GM21528 (cell line): ENCODE results near the gene ARCN1.

ENCODE experiments used
- ATAC-seq: cut with Tn5 transposase; IDR thresholded peaks from one replicate; pipeline ENCODE4 v1.9.1; 2021; ENCODE audit warnings: mild to moderate bottlenecking, moderate library complexity; ENCODE audit not compliant: unreplicated experiment, low FRiP score

ARCN1 gene

DNA sequence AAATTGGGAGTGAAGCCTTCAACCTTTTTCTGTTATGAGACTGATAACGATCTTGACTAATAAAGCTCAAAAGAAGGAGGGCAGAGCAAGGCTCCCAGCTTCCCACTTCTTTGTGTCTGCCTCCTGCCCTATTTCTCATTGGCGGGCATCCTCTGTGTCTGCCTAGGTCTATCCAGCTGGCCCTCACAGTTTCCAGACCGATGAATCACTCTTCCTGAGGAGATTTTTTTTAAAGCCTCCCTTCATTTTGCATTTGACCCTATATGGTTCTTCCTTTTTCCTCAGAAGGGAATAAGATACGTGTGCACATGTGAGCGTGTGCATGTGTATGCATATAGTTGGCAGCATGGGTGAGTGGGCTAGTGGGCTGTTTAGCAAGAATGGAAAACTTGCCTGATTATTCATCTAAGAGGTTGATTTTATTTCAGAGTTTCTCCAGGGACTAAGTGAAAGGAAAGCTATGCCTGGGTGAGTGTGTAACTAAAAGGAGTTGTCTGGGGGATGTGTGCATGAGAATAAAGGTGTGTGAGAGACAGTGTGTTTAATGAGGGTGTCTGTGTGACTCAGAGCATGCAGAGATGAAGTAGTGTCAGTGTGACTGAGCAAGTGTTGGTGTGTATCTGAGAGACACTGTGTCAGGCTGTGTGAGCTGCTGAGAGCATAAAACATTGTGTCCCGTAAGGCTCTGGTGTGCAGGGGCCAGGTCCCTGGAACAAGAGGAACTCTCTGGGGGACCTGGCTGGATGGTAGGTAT lies 47.4 kb downstream of the ARCN1 start:
- ATAC-seq: no peak

DNA sequence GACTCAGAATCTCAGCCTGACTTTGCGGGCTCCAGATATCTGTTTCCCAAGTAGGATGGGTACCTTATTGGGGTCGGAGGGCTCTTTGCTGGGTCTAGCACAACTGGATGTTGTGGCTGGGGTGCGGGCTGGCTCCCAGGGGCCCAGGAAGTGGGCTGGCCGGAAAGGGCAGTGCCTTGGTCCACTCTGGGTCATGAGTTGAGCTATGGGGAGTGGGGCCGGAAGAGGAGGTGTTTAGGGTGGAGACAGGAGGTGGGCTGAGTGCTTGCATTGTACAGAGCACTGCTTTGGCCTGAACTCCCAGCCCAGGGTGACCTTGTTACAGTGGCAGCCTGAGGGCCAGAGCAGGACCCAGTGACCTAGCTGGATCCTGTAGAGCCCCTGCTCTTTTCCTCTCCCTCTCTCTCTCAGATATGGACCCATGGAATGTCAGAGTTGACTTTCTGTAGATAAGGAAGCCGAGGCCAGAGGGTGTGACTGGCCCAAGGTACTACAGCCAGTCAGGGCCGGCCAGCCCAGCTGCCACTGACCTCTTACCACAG lies 48.4 kb downstream of the ARCN1 start:
- ATAC-seq: no peak

DNA sequence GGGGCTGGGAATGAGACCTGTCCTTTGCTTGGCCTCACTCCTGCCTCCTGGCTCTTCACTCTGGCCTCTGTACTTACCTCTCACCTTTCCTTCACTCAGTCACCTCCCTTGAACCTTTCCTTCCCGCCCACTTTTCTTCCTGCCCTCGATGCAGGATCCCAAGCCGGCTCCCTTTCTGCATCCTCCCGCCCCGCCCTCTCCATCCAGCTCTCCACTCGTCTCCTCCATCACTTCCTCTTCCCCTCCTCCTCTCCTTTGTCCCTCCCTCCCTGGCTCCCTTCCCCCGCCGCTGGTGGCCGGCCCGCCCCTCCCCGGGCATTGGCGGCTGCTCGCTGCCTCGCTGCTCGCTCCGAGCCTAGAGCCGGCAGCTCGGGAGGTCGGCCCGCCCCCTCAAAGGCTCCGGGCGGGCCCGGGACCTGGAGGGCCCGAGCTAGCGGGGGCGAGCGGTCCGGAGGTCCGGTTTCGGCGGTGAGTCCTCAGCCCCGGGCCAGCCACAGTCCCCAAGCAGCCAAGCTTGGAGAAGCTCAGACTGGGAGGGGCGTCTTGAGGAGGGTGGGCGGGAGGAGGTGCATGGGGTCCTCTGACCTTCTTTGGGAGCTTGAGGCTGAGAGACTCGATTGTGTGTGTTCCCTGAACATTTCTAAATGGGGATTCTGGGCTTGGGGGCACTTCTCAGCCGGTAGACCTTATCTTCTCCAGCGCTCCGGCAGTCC lies 49.0 kb downstream of the ARCN1 start:
- ATAC-seq: no peak

DNA sequence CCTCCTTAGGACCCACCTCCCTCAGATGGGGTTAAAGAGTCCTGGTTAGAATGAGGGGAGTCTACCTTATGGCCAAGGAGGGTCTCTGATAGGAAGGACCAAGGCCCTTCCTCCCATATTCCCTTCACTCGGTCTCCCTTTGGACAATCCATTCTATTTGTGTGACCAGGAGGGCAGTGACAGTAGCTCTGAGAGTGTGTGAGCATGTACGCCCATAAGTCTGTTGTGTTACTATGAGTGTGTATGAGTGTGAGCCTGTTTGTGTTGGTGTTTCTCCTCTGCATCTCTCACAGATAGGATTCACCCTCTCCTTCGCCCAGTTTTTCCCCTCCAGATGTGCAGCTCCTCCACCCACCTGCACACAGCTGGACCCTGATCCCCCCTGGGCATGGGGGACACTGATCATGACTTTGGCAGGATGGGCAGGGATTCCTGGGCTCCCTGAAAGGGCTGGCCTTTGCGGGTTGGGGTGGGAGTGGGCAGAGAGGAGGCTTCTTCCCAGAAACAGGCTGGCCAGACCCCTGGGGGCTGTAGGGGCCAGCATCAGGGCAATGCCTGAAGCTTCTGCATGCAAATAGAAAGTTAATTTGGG lies 49.7 kb downstream of the ARCN1 start:
- no peak for ATAC-seq

DNA sequence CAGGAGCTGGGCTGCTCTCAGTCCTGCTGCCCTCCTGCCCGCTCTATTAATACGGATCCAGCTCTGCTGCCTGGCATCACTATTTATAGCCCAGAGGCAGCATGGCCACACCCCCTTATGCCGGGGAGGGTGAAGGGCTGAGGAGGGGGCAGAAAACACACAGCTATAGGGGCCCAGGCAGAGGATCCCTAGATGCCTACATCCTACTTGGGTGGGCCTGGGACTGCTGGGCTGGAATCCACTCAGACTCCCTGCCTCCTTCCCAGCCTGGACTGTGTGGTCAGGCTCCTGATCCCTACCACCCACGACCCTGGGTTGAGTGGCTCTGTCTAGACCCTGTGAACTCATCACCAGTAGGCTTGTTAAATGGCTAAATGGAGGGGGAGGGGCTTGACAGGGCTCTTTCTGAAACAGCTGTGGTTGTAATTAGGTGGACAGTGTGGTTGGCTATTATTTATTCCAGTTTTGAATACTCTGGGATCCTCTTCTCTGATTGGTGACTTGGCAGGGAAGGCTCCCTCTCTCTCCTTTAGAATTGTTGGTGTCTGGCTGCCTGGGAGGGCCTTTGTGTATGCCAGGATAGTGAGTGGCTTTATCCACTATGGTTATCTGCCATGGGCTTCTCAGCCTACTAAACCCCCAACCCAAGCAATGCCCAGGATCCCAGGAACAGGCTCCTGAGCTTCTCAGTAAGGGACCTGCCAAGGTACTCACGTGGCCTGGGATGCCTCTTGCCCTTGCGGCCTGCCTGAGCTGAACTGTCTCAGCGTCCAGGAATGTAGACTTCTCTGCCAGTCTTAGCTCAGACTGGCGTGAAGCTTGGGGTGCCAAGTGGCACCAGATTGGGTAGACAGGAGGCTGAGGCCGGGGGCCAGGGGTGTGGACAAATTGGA lies 50.4 kb downstream of the ARCN1 start:
- ATAC-seq: no peak

DNA sequence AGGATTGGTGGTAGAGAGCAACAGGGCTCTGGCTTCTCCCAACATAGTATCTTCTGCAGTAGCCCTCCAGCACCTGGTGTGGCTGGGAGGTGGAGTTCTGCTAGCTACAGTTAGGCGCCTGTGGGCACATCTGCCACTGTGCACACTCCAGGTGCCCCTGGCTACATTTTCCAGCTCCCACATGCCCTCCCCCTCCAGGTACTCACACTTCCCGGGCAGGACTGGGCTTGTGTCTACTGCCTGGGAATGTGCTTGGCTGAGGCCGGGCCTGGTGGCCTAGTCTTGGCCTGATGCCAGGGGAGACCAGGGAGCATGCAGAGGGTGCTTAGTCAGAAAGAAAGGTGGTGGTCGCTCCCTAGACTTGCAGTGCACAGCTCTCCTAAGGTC lies 51.1 kb downstream of the ARCN1 start:
- ATAC-seq: no peak

DNA sequence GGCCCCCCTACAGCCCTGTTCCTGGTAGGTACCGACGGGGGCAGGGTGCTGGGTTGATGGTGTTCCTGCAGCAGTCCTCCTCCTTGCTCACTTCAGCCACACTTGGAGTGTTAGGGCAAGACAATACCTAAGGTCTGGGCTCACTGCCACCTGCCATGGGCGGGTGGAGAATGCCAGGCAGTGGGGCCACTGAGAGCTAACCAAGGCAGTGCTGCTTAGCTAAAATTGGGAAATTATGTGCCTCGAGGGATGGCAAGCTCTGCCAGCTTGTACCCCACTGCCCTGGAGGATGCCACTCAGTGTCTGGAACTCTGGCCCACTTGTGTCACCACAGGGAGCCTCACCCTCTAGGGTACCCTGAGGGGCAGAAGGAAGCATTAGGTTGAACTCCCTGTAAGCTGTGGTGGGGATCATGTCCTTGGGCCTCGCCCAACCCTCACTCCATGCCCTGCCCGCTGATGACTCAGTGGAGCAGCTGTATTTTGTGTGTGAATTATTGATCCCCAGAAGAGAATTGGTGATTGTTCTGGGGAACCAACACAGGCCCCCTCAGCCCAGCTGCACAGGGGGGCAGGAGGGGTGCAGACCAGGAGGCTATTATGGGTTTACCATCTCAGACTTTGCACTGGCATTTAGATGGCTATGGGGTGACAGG lies 53.0 kb downstream of the ARCN1 start:
- no peak for ATAC-seq

DNA sequence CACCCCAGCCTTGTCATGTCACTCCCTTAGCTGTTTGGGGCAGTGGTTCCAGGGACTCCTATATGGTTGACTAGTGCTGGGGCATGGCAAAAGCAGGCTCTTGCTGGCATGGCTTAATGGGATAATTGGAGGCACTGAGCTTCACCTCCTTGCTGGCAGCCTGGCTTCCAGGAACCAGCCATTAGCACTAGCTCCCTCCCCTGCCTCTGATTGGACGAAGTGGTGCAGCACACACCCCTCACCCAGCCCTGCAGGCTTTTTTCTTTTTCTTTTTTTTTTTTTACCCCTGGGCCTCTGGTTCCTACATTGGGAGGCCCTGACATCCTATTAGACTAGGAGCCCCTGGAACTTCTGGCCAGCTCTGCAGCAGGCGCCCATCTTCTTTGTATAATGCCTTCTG lies 53.8 kb downstream of the ARCN1 start:
- ATAC-seq: no peak

DNA sequence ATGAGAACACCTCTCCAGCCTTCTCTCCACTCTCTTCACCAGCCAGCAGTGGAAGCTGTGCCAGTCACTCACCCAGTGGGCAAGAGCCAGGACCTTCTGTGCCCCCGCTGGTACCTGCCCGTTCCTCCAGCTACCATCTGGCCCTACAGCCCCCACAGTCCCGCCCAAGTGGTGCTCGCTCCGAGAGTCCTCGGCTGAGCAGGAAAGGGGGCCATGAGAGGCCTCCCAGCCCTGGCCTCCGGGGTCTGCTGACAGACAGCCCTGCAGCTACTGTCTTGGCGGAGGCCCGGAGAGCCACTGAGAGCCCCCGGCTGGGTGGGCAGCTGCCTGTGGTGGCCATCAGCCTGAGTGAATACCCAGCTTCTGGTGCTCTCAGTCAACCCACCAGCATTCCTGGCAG lies 55.4 kb downstream of the ARCN1 start:
- no peak for ATAC-seq

DNA sequence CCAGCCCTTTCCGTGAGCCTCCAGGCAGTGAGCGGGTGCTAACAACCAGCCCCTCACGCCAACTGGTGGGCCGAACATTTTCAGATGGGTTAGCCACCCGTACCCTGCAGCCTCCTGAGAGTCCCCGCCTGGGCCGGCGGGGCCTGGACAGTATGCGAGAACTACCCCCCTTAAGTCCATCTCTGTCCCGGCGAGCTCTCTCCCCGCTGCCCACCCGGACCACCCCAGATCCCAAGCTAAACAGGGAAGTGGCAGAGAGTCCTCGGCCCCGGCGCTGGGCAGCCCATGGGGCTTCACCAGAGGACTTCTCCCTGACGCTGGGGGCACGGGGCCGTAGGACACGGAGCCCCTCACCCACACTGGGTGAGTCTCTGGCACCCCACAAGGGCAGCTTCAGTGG lies 55.8 kb downstream of the ARCN1 start:
- ATAC-seq: no peak

DNA sequence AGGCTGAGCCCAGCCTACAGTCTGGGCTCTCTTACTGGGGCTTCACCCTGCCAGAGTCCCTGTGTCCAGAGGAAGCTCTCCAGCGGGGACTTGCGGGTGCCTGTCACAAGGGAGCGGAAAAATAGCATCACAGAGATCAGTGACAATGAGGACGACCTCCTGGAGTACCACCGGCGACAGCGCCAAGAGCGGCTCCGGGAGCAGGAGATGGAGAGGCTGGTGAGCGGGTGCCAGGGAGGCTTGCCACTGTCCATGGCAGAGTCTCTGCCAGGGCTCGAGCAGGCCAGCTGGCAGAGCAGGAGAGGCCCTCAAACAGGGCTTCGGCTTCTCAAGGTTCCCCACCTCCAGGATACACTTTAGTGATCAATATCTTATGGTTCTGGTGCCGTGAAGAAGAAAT lies 56.2 kb downstream of the ARCN1 start:
- no peak for ATAC-seq

DNA sequence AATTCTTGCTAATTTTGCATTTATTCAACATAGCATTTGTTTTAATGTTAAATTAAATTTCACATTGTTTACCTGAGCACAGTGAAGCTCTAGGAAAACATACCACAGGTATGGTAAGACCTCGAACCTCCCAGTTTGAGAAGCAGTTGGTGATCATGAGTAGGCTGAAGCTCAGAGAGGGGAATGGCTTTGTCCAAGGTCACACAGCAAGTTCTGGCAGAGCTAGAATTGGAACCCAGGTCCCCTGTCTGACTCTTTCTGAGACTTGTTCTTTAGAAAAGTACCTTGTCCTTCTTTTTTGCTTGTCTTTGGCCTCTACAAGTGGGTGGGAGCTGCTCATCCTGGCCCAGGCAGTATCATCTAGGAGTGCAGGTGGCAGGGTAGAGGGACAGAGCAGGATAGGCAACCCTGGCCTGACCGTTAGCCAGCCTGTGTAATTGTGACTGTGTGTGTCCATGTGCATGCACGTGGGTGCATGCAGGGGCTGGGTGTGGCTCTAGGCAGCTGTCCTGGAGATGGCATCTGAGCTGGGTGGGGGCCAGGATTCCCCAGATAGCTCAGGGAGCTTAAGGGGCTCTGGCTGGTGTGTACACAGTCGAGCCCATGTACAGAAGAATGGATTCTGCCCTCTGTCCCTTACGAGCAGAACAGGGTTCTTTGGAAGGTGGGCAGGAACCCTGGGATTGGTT lies 56.8 kb downstream of the ARCN1 start:
- ATAC-seq: no peak

DNA sequence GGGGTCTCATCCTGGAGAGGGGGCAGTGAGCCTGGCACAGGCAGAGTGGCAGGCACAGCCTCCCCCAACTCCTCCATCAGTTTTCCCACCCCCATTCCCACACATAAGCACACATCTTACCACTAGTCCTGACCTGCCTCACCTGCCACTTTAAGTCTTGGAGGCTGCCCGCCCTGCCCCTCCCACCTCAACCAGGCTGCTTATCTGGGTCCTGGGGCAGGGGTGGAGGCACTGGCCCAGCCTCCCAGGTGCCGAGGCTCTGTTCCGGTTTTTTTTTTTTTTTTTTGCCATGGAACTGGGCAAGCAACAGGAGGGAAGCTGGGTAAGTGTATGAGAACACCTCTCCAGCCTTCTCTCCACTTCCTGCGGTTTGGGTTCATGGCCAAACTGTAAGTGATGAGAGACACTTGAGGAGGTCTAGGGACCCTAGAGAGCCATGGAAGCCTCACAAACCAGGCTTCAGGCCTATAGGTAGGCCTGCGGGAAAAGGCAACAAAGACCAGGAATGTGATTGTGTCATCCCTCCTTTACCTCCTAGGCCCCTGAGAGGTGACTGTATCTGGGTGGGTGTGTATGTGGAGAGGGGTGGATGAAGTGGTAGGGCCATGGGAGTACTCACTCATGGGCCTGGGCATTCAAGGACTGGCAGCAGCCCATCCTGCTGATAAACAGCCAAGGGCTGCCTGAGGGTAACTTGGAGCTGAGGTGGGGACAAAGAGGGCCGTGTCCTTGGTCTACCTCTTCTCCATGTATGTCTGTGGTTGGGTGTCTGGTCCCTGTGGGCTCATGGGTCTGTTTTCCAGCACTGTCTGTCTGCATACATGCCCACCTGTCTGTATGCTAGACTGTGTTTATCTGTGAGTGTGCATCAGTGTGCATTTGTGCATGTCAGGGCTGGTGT lies 57.8 kb downstream of the ARCN1 start:
- ATAC-seq: no peak

DNA sequence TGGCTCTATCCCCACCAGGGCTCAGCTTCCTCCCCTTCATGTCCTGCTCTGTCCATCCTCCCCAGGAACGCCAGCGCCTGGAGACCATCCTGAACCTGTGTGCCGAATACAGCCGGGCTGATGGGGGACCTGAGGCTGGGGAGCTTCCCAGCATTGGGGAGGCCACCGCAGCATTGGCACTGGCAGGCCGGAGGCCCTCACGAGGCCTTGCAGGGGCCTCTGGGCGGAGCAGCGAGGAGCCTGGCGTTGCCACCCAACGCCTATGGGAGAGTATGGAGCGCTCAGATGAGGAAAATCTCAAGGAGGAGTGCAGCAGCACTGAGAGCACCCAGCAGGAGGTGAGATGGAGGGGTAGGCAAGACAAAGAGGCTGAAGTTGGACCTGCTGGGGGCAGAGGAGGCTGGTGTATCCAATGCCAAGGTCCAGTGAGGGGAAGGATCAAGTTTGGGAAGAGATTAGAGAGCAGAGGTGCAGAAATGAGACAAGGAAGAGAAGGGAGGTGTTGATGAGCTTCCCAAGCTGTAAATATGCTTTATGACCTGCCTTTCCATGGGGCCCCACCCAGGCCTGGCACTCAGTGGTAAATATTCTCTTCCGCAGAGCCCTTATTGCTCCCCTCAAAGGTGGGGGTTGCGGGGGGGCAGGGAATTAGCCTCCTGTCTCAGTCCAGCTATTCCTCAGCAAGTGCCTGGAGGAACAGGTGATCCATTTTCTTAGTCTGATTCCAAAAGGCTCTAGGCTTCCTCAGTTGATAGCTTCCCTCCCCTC lies 59.1 kb downstream of the ARCN1 start:
- no peak for ATAC-seq

DNA sequence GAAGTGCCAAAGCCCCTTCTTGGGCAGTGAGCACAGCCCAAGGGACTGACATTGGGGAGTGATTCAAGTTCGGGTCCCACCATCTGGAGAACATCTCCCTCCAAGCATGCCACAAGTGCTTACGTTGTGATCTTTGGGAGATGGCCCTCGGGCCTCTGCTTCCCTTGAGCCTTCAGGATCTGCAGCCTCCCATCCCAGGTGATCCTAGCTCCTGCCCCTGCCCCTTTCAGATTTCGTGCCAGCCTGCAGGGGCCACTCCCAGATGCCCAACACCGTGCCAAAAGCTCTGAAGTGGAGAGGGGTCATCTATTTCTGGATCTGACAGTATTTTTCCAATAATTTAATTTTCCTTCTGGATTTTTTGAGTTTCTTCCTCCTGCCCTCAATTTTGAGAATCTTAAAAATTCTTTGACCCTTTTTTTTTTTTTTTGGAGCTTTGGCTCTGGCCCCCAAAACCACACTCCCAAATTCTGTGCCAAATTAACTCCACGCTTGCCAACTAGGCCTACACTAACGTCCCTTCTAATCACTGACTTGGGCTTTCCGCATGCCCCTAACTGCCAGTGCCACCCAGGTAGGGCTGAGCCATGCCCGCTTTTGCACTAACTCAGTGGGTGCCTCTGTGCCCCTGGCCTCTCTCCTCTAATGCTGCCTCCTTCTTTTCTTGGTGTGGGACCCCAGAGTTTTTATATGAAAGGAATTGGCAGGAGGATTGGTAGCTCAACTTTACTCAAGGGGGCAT lies 60.5 kb downstream of the ARCN1 start:
- no peak for ATAC-seq

DNA sequence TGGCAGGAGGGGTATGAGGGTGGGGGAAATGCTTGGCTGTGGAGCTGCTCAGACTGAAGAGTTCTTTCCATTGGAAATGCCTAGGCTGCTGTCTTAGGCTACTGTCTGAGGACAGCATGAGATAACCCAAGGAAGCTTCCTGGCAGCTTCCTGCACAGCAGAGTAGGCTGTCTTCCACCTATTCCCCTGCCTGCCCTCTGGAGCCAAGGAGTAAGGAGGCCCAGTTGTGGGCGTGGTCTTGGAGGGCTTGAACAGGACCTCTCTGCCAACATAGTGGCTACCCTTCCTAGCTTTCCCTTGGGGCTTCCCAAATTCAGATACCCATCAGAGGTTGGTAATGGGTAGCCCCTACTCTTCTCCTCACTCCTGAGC lies 61.1 kb downstream of the ARCN1 start:
- ATAC-seq: no peak

DNA sequence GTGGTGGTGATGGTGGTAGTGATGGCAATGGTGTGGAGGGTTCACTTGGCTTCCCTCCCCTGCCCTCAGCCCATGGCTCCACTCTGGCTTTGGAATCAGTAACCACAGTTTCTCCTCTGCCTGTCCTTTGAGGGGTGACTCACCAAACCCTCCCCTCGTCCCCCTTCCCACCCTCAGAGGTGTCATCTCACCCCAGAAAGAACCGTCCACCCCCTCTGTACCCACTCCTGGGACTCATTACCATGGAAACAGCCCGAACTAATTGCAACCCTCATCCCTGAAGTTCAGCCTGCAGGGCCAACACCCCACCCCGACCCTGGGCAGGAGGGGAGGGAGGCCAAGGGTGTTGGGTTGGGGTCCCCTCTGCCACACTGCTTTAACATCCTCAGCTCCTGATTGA lies 61.8 kb downstream of the ARCN1 start:
- ATAC-seq: no peak
